SK-N-SH (cell line): ENCODE results near the gene C11orf42. TPM values are rescaled to one million over a fixed set of nuclear protein-coding genes. Genes with fewer than 3 reads are reported as not detected.

Experiments used
- CTCF ChIA-PET: fragments of 300-600, 350-600 bp; formaldehyde crosslinking; extraction: SDS; loops from one replicate; lab custom pipeline; 2021; lab: Yijun Ruan, JAX
- POLR2A ChIA-PET: fragments of 350-600 bp; sonication (Branson Sonifier 250); formaldehyde crosslinking; extraction: SDS; loops from one replicate; lab custom pipeline; 2020; ENCODE audit warnings: antibody characterized with exemption, inconsistent platforms; lab: Yijun Ruan, JAX
- DNase-seq: peaks from one replicate; pipeline ENCODE4 v3.0.0; 2012
- H2AFZ ChIP-seq: fragments of 200-600 bp; sonication (generic); 2 replicates; pipeline ENCODE4 v1.8.1; 2016; ENCODE audit warnings: antibody characterized with exemption, mild to moderate bottlenecking, low read depth
- H3F3A ChIP-seq: fragments of 200-600 bp; sonication (generic); replicated peaks from 2 replicates; pipeline ENCODE3; 2016; ENCODE audit warnings: antibody characterized with exemption, mild to moderate bottlenecking; ENCODE audit not compliant: insufficient read depth
- H3K27ac ChIP-seq, 2 experiments: fragments of 200-500 bp in 1 of 2; fragments of 200-600 bp in 1 of 2; sonication (Bioruptor generic) in 1 of 2; sonication (generic), shearing (Covaris generic) in 1 of 2; 2 replicates each; pipeline versions ENCODE4 v1.5.1 to v1.6.1; 2014 to 2016; ENCODE audit warnings: low read depth in 2 of 2, inconsistent platforms in 1 of 2, low read length in 1 of 2, mild to moderate bottlenecking in 1 of 2, mixed read lengths in 1 of 2
- H3K27me3 ChIP-seq: fragments of 200-600 bp; sonication (generic), shearing (Covaris generic); 2 replicates; pipeline ENCODE4 v1.6.1; 2016; ENCODE audit warnings: mixed run types; ENCODE audit not compliant: insufficient read depth
- H3K36me3 ChIP-seq, 2 experiments: fragments of 200-500 bp in 1 of 2; fragments of 200-600 bp in 1 of 2; sonication (Bioruptor generic) in 1 of 2; sonication (generic) in 1 of 2; replicated peaks in 1 of 2; 2 replicates each; pipeline versions ENCODE3 to v1.5.1; 2014 to 2016; ENCODE audit warnings: low read length in 1 of 2, mild to moderate bottlenecking in 1 of 2; ENCODE audit not compliant: insufficient read depth in 2 of 2, control insufficient read depth in 1 of 2
- H3K4me1 ChIP-seq, 2 experiments: fragments of 200-500 bp in 1 of 2; fragments of 200-600 bp in 1 of 2; sonication (Bioruptor generic) in 1 of 2; sonication (generic), shearing (Covaris generic) in 1 of 2; 2 replicates each; pipeline versions ENCODE4 v1.5.1 to v1.6.1; 2014 to 2016; ENCODE audit warnings: low read depth in 1 of 2, low read length in 1 of 2, mixed run types in 1 of 2; ENCODE audit not compliant: insufficient read depth in 2 of 2, control insufficient read depth in 1 of 2
- H3K4me2 ChIP-seq: fragments of 200-600 bp; sonication (generic), shearing (Covaris generic); 2 replicates; pipeline ENCODE4 v1.6.1; 2017; ENCODE audit warnings: mixed run types
- H3K4me3 ChIP-seq, 2 experiments: fragments of 200-500 bp in 1 of 2; fragments of 200-600 bp in 1 of 2; sonication (Bioruptor generic) in 1 of 2; sonication (generic), shearing (Covaris generic) in 1 of 2; 2 replicates each; pipeline versions ENCODE4 v1.5.1 to v1.8.1; 2014 to 2016; ENCODE audit warnings: low read depth in 2 of 2, inconsistent platforms in 1 of 2, low read length in 1 of 2, mild to moderate bottlenecking in 1 of 2, mixed read lengths in 1 of 2, moderate library complexity in 1 of 2
- H3K79me2 ChIP-seq: fragments of 200-600 bp; sonication (generic); 2 replicates; pipeline ENCODE4 v1.8.1; 2017; ENCODE audit warnings: mild to moderate bottlenecking; ENCODE audit not compliant: insufficient read depth
- H3K9ac ChIP-seq: fragments of 200-600 bp; sonication (generic); 2 replicates; pipeline ENCODE4 v1.6.1; 2017; ENCODE audit warnings: mixed run types
- H3K9me2 ChIP-seq: fragments of 200-600 bp; sonication (generic); 2 replicates; pipeline ENCODE4 v1.6.1; 2017; ENCODE audit warnings: mixed run types
- H3K9me3 ChIP-seq: fragments of 200-600 bp; sonication (generic); 2 replicates; pipeline ENCODE4 v1.6.1; 2017; ENCODE audit warnings: mixed run types, mild to moderate bottlenecking, moderate library complexity
- H4K20me1 ChIP-seq: fragments of 200-600 bp; sonication (generic); 2 replicates; pipeline ENCODE4 v1.6.1; 2017; ENCODE audit warnings: mild to moderate bottlenecking, mixed run types; ENCODE audit not compliant: insufficient read depth
- CHD2 ChIP-seq: fragments of 150-350 bp; IDR thresholded peaks from 2 replicates; pipeline ENCODE4 v1.6.1; 2018; ENCODE audit warnings: low read length; ENCODE audit not compliant: partially characterized antibody
- ELF1 ChIP-seq: IDR thresholded peaks from 2 replicates; pipeline ENCODE4 v1.4.0; 2012
- EZH2phosphoT487 ChIP-seq: fragments of 200-600 bp; sonication (generic); IDR thresholded peaks from 2 replicates; pipeline ENCODE4 v1.6.1; 2017; ENCODE audit warnings: low read depth, mixed run types, mild to moderate bottlenecking, antibody characterized with exemption, moderate library complexity, borderline replicate concordance
- FOXJ3 ChIP-seq: sonication (generic); formaldehyde crosslinking; IDR thresholded peaks from 2 replicates; pipeline ENCODE4 v1.5.1; 2020; ENCODE audit warnings: mild to moderate bottlenecking, missing genetic modification reagents
- GABPA ChIP-seq: IDR thresholded peaks from 2 replicates; pipeline ENCODE4 v1.4.0; 2012; ENCODE audit warnings: low read depth, mild to moderate bottlenecking
- GATA2 ChIP-seq: sonication (generic); formaldehyde crosslinking; IDR thresholded peaks from 2 replicates; pipeline ENCODE4 v1.5.0; 2020; ENCODE audit warnings: mild to moderate bottlenecking, missing genetic modification reagents
- JUND ChIP-seq: IDR thresholded peaks from 2 replicates; pipeline ENCODE4 v1.4.0; 2012
- NRF1 ChIP-seq: IDR thresholded peaks from 2 replicates; pipeline ENCODE4 v1.6.1; 2012; ENCODE audit warnings: low read depth, mild to moderate bottlenecking, low read length
- POLR2AphosphoS5 ChIP-seq: IDR thresholded peaks from 2 replicates; pipeline ENCODE4 v1.6.1; 2012; ENCODE audit warnings: low read depth, low read length
- RAD21 ChIP-seq: IDR thresholded peaks from 2 replicates; pipeline ENCODE4 v1.6.1; 2012; ENCODE audit warnings: mild to moderate bottlenecking, low read length
- RFX5 ChIP-seq: IDR thresholded peaks from 2 replicates; pipeline ENCODE4 v1.6.1; 2012; ENCODE audit warnings: mild to moderate bottlenecking, improper control_type of control experiment, low read length
- RXRA ChIP-seq: IDR thresholded peaks from 2 replicates; pipeline ENCODE4 v1.4.0; 2012; ENCODE audit warnings: low read depth, mild to moderate bottlenecking, borderline replicate concordance
- SIN3A ChIP-seq: IDR thresholded peaks from 2 replicates; pipeline ENCODE4 v1.6.1; 2012; ENCODE audit warnings: low read depth, mild to moderate bottlenecking, low read length, moderate library complexity, borderline replicate concordance
- SMC3 ChIP-seq: IDR thresholded peaks from 2 replicates; pipeline ENCODE4 v1.6.1; 2012; ENCODE audit warnings: low read depth, low read length, improper control_type of control experiment
- WGBS: methylation state at CpG from one replicate; pipeline ENCODE4 v1.1.6; 2017; ENCODE audit warnings: low lambda C conversion rate; 5-methylcytosine and 5-hydroxymethylcytosine counted together
- polyA plus RNA-seq, 3 experiments: library from polyadenylated mRNA; depleted of rRNA; stranded (reverse); fragments of >200 nt; gene quantifications; 2 replicates each; pipeline ENCODE4 v1.2.3, GENCODE V29; 2012
- TF ChIP-seq, protein P1 (sequence below): IDR thresholded peaks from 2 replicates; pipeline ENCODE4 v1.4.0; 2012; ENCODE audit warnings: low read depth
- TF ChIP-seq, protein P2 (sequence below): IDR thresholded peaks from 2 replicates; pipeline ENCODE4 v1.4.0; 2012; ENCODE audit warnings: low read depth, borderline replicate concordance
- TF ChIP-seq, protein P3 (sequence below): fragments of 200-600 bp; sonication (generic); IDR thresholded peaks from 2 replicates; pipeline ENCODE4 v1.6.1; 2017; ENCODE audit warnings: antibody characterized with exemption, mild to moderate bottlenecking, moderate library complexity
- TF ChIP-seq, protein P4 (sequence below): IDR thresholded peaks from 2 replicates; pipeline ENCODE4 v1.6.1; 2012; ENCODE audit warnings: mild to moderate bottlenecking, low read depth, low read length, moderate library complexity

The C11orf42 gene
- polyA plus RNA-seq, 1 of the 3 experiments (the other 2 are of a cell fraction) = not detected

DNA sequence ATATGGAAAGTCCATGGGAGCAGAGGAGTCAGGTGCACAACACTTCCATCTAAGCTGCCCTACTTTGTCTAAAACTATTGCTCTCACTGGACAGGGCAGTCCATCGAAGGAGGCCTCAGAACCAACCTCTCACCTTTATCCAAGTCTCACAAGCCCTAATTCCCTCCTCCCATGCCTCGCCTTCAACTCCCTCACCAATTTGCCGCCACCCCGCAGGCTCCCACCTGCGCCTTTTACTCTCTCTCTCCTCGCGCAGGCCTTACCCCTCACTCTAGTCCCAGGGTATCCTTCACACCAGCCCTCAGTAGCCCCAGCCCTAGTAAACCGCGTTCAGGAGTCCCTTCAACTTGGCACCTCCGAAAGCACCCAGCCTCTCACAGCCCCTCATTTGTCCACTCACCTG, 28.6 kb downstream of the C11orf42 start:
- TF ChIP-seq, protein P1, sequence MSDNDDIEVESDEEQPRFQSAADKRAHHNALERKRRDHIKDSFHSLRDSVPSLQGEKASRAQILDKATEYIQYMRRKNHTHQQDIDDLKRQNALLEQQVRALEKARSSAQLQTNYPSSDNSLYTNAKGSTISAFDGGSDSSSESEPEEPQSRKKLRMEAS = no peak
- TF ChIP-seq JUND = no peak
- TF ChIP-seq, protein P2, sequence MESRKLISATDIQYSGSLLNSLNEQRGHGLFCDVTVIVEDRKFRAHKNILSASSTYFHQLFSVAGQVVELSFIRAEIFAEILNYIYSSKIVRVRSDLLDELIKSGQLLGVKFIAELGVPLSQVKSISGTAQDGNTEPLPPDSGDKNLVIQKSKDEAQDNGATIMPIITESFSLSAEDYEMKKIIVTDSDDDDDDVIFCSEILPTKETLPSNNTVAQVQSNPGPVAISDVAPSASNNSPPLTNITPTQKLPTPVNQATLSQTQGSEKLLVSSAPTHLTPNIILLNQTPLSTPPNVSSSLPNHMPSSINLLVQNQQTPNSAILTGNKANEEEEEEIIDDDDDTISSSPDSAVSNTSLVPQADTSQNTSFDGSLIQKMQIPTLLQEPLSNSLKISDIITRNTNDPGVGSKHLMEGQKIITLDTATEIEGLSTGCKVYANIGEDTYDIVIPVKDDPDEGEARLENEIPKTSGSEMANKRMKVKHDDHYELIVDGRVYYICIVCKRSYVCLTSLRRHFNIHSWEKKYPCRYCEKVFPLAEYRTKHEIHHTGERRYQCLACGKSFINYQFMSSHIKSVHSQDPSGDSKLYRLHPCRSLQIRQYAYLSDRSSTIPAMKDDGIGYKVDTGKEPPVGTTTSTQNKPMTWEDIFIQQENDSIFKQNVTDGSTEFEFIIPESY = no peak
- TF ChIP-seq CHD2 = no peak
- no peak for TF ChIP-seq RAD21
- no peak for TF ChIP-seq EZH2phosphoT487
- TF ChIP-seq FOXJ3 (CRISPR knock-in tag) = no peak
- no peak for TF ChIP-seq NRF1
- no peak for TF ChIP-seq SIN3A
- no peak for TF ChIP-seq POLR2AphosphoS5
- TF ChIP-seq SMC3 = no peak
- no peak for TF ChIP-seq RFX5
- TF ChIP-seq ELF1 = no peak
- TF ChIP-seq GATA2 (CRISPR knock-in tag) = no peak
- TF ChIP-seq RXRA = no peak
- TF ChIP-seq, protein P3, sequence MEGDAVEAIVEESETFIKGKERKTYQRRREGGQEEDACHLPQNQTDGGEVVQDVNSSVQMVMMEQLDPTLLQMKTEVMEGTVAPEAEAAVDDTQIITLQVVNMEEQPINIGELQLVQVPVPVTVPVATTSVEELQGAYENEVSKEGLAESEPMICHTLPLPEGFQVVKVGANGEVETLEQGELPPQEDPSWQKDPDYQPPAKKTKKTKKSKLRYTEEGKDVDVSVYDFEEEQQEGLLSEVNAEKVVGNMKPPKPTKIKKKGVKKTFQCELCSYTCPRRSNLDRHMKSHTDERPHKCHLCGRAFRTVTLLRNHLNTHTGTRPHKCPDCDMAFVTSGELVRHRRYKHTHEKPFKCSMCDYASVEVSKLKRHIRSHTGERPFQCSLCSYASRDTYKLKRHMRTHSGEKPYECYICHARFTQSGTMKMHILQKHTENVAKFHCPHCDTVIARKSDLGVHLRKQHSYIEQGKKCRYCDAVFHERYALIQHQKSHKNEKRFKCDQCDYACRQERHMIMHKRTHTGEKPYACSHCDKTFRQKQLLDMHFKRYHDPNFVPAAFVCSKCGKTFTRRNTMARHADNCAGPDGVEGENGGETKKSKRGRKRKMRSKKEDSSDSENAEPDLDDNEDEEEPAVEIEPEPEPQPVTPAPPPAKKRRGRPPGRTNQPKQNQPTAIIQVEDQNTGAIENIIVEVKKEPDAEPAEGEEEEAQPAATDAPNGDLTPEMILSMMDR = no peak
- TF ChIP-seq, protein P4, sequence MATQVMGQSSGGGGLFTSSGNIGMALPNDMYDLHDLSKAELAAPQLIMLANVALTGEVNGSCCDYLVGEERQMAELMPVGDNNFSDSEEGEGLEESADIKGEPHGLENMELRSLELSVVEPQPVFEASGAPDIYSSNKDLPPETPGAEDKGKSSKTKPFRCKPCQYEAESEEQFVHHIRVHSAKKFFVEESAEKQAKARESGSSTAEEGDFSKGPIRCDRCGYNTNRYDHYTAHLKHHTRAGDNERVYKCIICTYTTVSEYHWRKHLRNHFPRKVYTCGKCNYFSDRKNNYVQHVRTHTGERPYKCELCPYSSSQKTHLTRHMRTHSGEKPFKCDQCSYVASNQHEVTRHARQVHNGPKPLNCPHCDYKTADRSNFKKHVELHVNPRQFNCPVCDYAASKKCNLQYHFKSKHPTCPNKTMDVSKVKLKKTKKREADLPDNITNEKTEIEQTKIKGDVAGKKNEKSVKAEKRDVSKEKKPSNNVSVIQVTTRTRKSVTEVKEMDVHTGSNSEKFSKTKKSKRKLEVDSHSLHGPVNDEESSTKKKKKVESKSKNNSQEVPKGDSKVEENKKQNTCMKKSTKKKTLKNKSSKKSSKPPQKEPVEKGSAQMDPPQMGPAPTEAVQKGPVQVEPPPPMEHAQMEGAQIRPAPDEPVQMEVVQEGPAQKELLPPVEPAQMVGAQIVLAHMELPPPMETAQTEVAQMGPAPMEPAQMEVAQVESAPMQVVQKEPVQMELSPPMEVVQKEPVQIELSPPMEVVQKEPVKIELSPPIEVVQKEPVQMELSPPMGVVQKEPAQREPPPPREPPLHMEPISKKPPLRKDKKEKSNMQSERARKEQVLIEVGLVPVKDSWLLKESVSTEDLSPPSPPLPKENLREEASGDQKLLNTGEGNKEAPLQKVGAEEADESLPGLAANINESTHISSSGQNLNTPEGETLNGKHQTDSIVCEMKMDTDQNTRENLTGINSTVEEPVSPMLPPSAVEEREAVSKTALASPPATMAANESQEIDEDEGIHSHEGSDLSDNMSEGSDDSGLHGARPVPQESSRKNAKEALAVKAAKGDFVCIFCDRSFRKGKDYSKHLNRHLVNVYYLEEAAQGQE = no peak
- TF ChIP-seq GABPA = no peak
- TF ChIP-seq, all 33 proteins: peak for 0
- POLR2A ChIA-PET = interaction anchor here (1.8 kb wide), 1 partner anchor 9 kb away, joined by 4 read pairs; no protein-coding TSS in a partner anchor
- H4K20me1 ChIP-seq = peaks cover 15% of the 10 kb centered on the region; the same call in 1 of the 2 replicates
- H3K27me3 ChIP-seq = peaks cover 10% of the 10 kb centered on the region; the same call in 1 of the 2 replicates
- H3K4me2 ChIP-seq = peak overlapping the region; percentile 84
- peaks cover 0 to 8% of the 10 kb centered on the region in 2 experiments; a peak in 1 of 4 replicates for H3K4me1 ChIP-seq
- 4% methylated on average over 10 of the region's 10 CpGs for WGBS
- H3K27ac ChIP-seq = peak overlapping the region; percentile 12 to 29; a peak in 2 of 4 replicates
- H3K9me2 ChIP-seq = no peaks in the 10 kb centered on the region
- peak overlapping the region; percentile 72 for H3K9ac ChIP-seq
- CTCF ChIA-PET = interaction anchor here (1.1 to 1.7 kb wide), 2 partner anchors 17 to 129 kb away, joined by 6 to 11 read pairs; no protein-coding TSS in a partner anchor
- H3K36me3 ChIP-seq = no peaks in the 10 kb centered on the region
- peak overlapping the region; percentile 89 for H2AFZ ChIP-seq
- no peaks in the 10 kb centered on the region for H3K9me3 ChIP-seq
- peaks cover 50% of the 10 kb centered on the region for H3K79me2 ChIP-seq
- H3K4me3 ChIP-seq = peak overlapping the region; percentile 67 to 90
- DNase-seq = no peak
- peaks cover 5% of the 10 kb centered on the region for H3F3A ChIP-seq
